Measurements from ENCODE around the gene LAD1.

LAD1 gene

GRCh38 chr1:201357211-201357610, 41.9 kb downstream of the LAD1 start:
- Histone ChIP-seq H3K27me3 (replicated peaks) (peaks cover 8% of the 10 kb centered on the region), H3K36me3 (replicated peaks) (no peaks in the 10 kb centered on the region), H3K4me3 (ENCODE audit: low read depth, low read length) (no peak overlapping the region), H3K27ac (no peak overlapping the region)
- DNase-seq, result no peak
- TF ChIP-seq, protein P1, sequence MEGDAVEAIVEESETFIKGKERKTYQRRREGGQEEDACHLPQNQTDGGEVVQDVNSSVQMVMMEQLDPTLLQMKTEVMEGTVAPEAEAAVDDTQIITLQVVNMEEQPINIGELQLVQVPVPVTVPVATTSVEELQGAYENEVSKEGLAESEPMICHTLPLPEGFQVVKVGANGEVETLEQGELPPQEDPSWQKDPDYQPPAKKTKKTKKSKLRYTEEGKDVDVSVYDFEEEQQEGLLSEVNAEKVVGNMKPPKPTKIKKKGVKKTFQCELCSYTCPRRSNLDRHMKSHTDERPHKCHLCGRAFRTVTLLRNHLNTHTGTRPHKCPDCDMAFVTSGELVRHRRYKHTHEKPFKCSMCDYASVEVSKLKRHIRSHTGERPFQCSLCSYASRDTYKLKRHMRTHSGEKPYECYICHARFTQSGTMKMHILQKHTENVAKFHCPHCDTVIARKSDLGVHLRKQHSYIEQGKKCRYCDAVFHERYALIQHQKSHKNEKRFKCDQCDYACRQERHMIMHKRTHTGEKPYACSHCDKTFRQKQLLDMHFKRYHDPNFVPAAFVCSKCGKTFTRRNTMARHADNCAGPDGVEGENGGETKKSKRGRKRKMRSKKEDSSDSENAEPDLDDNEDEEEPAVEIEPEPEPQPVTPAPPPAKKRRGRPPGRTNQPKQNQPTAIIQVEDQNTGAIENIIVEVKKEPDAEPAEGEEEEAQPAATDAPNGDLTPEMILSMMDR (IDR thresholded peaks at IDR 0.05; ENCODE audit: low read depth, low read length, missing control alignments), result no peak
- in situ Hi-C loops (cut with HindIII; ENCODE audit: low pct_ligation_motif_present, low sequenced_read_pairs), result no loop called here

GRCh38 chr1:201356701-201357100, 42.4 kb downstream of the LAD1 start:
- TF ChIP-seq, protein P1 (IDR thresholded peaks at IDR 0.05; ENCODE audit: low read depth, low read length, missing control alignments), result no peak
- in situ Hi-C loops (cut with HindIII; ENCODE audit: low pct_ligation_motif_present, low sequenced_read_pairs), result no loop called here
- Histone ChIP-seq H3K36me3 (replicated peaks) (no peaks in the 10 kb centered on the region), H3K27me3 (replicated peaks) (peaks cover 13% of the 10 kb centered on the region), H3K27ac (no peak overlapping the region), H3K4me3 (ENCODE audit: low read depth, low read length) (no peak overlapping the region)
- no peak for DNase-seq

- TF ChIP-seq, protein P1 (IDR thresholded peaks at IDR 0.05; ENCODE audit: low read depth, low read length, missing control alignments), result no peak
- Histone ChIP-seq H3K27me3 (replicated peaks) (peaks cover 13% of the 10 kb centered on the region), H3K27ac (no peak overlapping the region), H3K36me3 (replicated peaks) (no peaks in the 10 kb centered on the region), H3K4me3 (ENCODE audit: low read depth, low read length) (no peak overlapping the region)
- no peak for DNase-seq
- in situ Hi-C loops (cut with HindIII; ENCODE audit: low pct_ligation_motif_present, low sequenced_read_pairs), result no loop called here
These were observed 42.9 kb downstream of the LAD1 start for GRCh38 chr1:201356236-201356635.

GRCh38 chr1:201355471-201355870, 43.7 kb downstream of the LAD1 start:
- Histone ChIP-seq H3K27me3 (replicated peaks) (peaks cover 13% of the 10 kb centered on the region), H3K4me3 (ENCODE audit: low read depth, low read length) (no peak overlapping the region), H3K27ac (no peak overlapping the region), H3K36me3 (replicated peaks) (no peaks in the 10 kb centered on the region)
- no peak for DNase-seq
- in situ Hi-C loops (cut with HindIII; ENCODE audit: low pct_ligation_motif_present, low sequenced_read_pairs), result no loop called here
- TF ChIP-seq, protein P1 (IDR thresholded peaks at IDR 0.05; ENCODE audit: low read depth, low read length, missing control alignments), result no peak

DNA sequence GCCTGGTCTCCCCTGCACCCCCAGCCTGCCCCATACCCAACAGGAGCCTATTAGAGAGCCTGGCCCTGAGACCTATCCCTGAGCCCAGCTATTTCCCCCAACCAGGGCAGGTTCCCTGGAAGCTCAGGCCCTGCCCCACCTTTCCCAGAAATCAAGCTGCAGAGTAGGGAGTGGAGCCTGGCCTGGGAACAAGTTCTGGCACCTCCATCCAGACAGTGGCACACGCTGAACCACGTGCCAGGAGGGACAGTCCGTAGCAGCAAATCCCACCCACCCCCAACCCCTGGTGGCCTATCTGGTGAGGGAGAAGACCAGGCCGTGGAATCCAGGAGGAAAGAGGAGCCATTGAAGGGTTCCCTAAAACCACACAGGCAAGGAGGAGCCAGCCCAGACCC, 44.2 kb downstream of the LAD1 start:
- H3K27ac ChIP-seq, result no peak overlapping the region
- no peak for DNase-seq
- H3K36me3 ChIP-seq (replicated peaks), result no peaks in the 10 kb centered on the region
- no peak overlapping the region for H3K4me3 ChIP-seq (ENCODE audit: low read depth, low read length)
- TF ChIP-seq, protein P1 (IDR thresholded peaks at IDR 0.05; ENCODE audit: low read depth, low read length, missing control alignments), result no peak
- in situ Hi-C loops (cut with HindIII; ENCODE audit: low pct_ligation_motif_present, low sequenced_read_pairs), result no loop called here
- H3K27me3 ChIP-seq (replicated peaks), result peaks cover 15% of the 10 kb centered on the region

- TF ChIP-seq, protein P1 (IDR thresholded peaks at IDR 0.05; ENCODE audit: low read depth, low read length, missing control alignments), result no peak
- peaks cover 16% of the 10 kb centered on the region for H3K27me3 ChIP-seq (replicated peaks)
- no peak overlapping the region for H3K4me3 ChIP-seq (ENCODE audit: low read depth, low read length)
- DNase-seq, result no peak
- no peak overlapping the region for H3K27ac ChIP-seq
- in situ Hi-C loops (cut with HindIII; ENCODE audit: low pct_ligation_motif_present, low sequenced_read_pairs), result no loop called here
- no peaks in the 10 kb centered on the region for H3K36me3 ChIP-seq (replicated peaks)
These were observed 44.8 kb downstream of the LAD1 start for GRCh38 chr1:201354151-201354900.
